Measurements from ENCODE around the gene ANXA11.
"Not testable (repeated sequence)": the region's sequence is repeated elsewhere in the genome, so short reads cannot be mapped to it uniquely, and the experiment has no call there.

The ANXA11 gene

GRCh38 chr10:80144696-80145131 is 60.6 kb downstream of the ANXA11 start:
- no peak for DNase-seq (ENCODE audit: low read depth)

GRCh38 chr10:80144067-80144695 is 61.2 kb downstream of the ANXA11 start:
- no peak for DNase-seq (ENCODE audit: low read depth)

- no peak for DNase-seq (ENCODE audit: low read depth)
Observed at GRCh38 chr10:80141696-80142460, 63.5 kb downstream of the ANXA11 start.

- no peak for DNase-seq (ENCODE audit: low read depth)
Observed at GRCh38 chr10:80140251-80140650, 65.1 kb downstream of the ANXA11 start.

GRCh38 chr10:80139265-80139664 is 66.1 kb downstream of the ANXA11 start:
- DNase-seq (ENCODE audit: low read depth): no peak

GRCh38 chr10:80137920-80138319 is 67.4 kb downstream of the ANXA11 start:
- DNase-seq (ENCODE audit: low read depth): no peak

GRCh38 chr10:80137031-80137862 is 68.1 kb downstream of the ANXA11 start:
- DNase-seq (ENCODE audit: low read depth): no peak

- no peak for DNase-seq (ENCODE audit: low read depth)
Observed at GRCh38 chr10:80136134-80136571, 69.2 kb downstream of the ANXA11 start.

GRCh38 chr10:80133687-80134086 is 71.7 kb downstream of the ANXA11 start:
- not testable (repeated sequence) for DNase-seq (ENCODE audit: low read depth)

GRCh38 chr10:80133206-80133605 is 72.1 kb downstream of the ANXA11 start:
- DNase-seq (ENCODE audit: low read depth): no peak

- DNase-seq (ENCODE audit: low read depth): no peak
Observed at GRCh38 chr10:80132299-80133139, 72.8 kb downstream of the ANXA11 start, which contains the start of gene PLAC9. TSS of gene PLAC9 (plus strand) at chr10:80132730. CDS start at chr10:80132763, 33 bp downstream.

- DNase-seq (ENCODE audit: low read depth): no peak
Observed at GRCh38 chr10:80131499-80131901, 73.8 kb downstream of the ANXA11 start.

GRCh38 chr10:80126876-80127275 is 78.5 kb downstream of the ANXA11 start:
- DNase-seq (ENCODE audit: low read depth): no peak

GRCh38 chr10:80122746-80123145 is 82.6 kb downstream of the ANXA11 start:
- no peak for DNase-seq (ENCODE audit: low read depth)

GRCh38 chr10:80122110-80122710 is 83.1 kb downstream of the ANXA11 start:
- DNase-seq (ENCODE audit: low read depth): no peak

GRCh38 chr10:80118669-80119068 is 86.7 kb downstream of the ANXA11 start:
- no peak for DNase-seq (ENCODE audit: low read depth)

- DNase-seq (ENCODE audit: low read depth): no peak
Observed at GRCh38 chr10:80110986-80111385, 94.4 kb downstream of the ANXA11 start.

GRCh38 chr10:80108576-80109239 is 96.6 kb downstream of the ANXA11 start:
- DNase-seq (ENCODE audit: low read depth): no peak

- no peak for DNase-seq (ENCODE audit: low read depth)
Observed at GRCh38 chr10:80104066-80104926, 101.0 kb downstream of the ANXA11 start.
